CD1c-positive myeloid dendritic cell (primary cell): ENCODE results near the gene CHML.

Source experiments
- DNase-seq: peaks from one replicate; pipeline ENCODE4 v3.0.0-alpha.2; 2016; ENCODE audit errors: extremely low spot score

Gene CHML

GRCh38 chr1:241645199-241645598 is 5.0 kb upstream of the CHML start:
- no peak for DNase-seq

- DNase-seq: no peak
These were observed 4.1 kb upstream of the CHML start for GRCh38 chr1:241644259-241644658.

GRCh38 chr1:241642593-241642944 is 2.4 kb upstream of the CHML start:
- DNase-seq: no peak

- DNase-seq: no peak
These were observed 1.8 kb upstream of the CHML start for GRCh38 chr1:241641773-241642592.

- no peak for DNase-seq
These were observed 876 bp upstream of the CHML start for GRCh38 chr1:241640867-241641622.

- peak; percentile 29 for DNase-seq
These were observed 483 bp downstream of the CHML start for GRCh38 chr1:241639623-241640148.

GRCh38 chr1:241638909-241639622 is 1.1 kb downstream of the CHML start:
- DNase-seq: no peak

- DNase-seq: no peak
These were observed 2.0 kb downstream of the CHML start for GRCh38 chr1:241638099-241638682.

- DNase-seq: peak; percentile 66
These were observed 2.6 kb downstream of the CHML start for GRCh38 chr1:241637604-241638003.

GRCh38 chr1:241637046-241637590 is 3.1 kb downstream of the CHML start:
- DNase-seq: no peak

- no peak for DNase-seq
These were observed 3.9 kb downstream of the CHML start for GRCh38 chr1:241636291-241636690.

- peak; percentile 39 for DNase-seq
These were observed 4.5 kb downstream of the CHML start for GRCh38 chr1:241635556-241636152.

- DNase-seq: no peak
These were observed 7.2 kb downstream of the CHML start for GRCh38 chr1:241632987-241633386.

- DNase-seq: no peak
These were observed 8.5 kb downstream of the CHML start for GRCh38 chr1:241631674-241632073.

GRCh38 chr1:241630899-241631298 is 9.3 kb downstream of the CHML start:
- no peak for DNase-seq

- DNase-seq: no peak
These were observed 9.7 kb downstream of the CHML start for GRCh38 chr1:241630476-241630875.

- DNase-seq: no peak
These were observed 10.2 kb downstream of the CHML start for GRCh38 chr1:241630005-241630404.

GRCh38 chr1:241627453-241628259 is 12.5 kb downstream of the CHML start:
- DNase-seq: peak; percentile 79

GRCh38 chr1:241624935-241625334 is 15.2 kb downstream of the CHML start:
- no peak for DNase-seq

- DNase-seq: no peak
These were observed 17.5 kb downstream of the CHML start for GRCh38 chr1:241622669-241623068.
